Ascending aorta (tissue), 2 donors: ENCODE data around the gene CLMP. TPM values are rescaled to one million over a fixed set of nuclear protein-coding genes. Genes with fewer than 3 reads are reported as not detected.

ENCODE experiments used
- DNase-seq, 2 donors: peaks; one replicate each; pipeline ENCODE4 v3.0.0-alpha.2; 2019; ENCODE audit warnings: low spot score in 2 of 2
- H3K27ac ChIP-seq, 2 donors: fragments of 200-600 bp; sonication (generic); one replicate each; pipeline ENCODE4 v1.5.1; 2016 to 2017; ENCODE audit warnings: mild to moderate bottlenecking in 1 of 2
- H3K27me3 ChIP-seq: fragments of 200-600 bp; sonication (generic); one replicate; pipeline ENCODE4 v1.5.1; 2017
- H3K36me3 ChIP-seq, 2 donors: fragments of 200-600 bp; sonication (generic); one replicate each; pipeline ENCODE4 v1.5.1; 2016
- H3K4me1 ChIP-seq, 2 donors: fragments of 200-600 bp; sonication (generic); one replicate each; pipeline ENCODE4 v1.5.1; 2016 to 2017; ENCODE audit warnings: mild to moderate bottlenecking in 1 of 2
- H3K4me3 ChIP-seq, 2 donors: fragments of 200-600 bp; sonication (generic); one replicate each; pipeline ENCODE4 v1.5.1; 2016 to 2017; ENCODE audit warnings: mild to moderate bottlenecking in 1 of 2
- H3K9me3 ChIP-seq, 2 donors: fragments of 200-600 bp; sonication (generic); one replicate each; pipeline ENCODE4 v1.5.1; 2016
- intact Hi-C: fragments of 100-400 bp; cut with DNase I; formaldehyde crosslinking; loops from one replicate; pipeline ENCODE4 v1.15.1; 2023
- total RNA-seq: library from RNA; depleted of rRNA; stranded (reverse); fragments of >200 nt; gene quantifications from one replicate; pipeline ENCODE4 v1.1.0, GENCODE V29; 2016
- TF ChIP-seq, protein P1 (sequence below), 3 experiments: fragments of 200-600 bp in 2 of 3; fragments of 450-650 bp in 1 of 3; sonication (generic) in 2 of 3; IDR thresholded peaks; one replicate each; pipeline ENCODE4 v1.5.1; 2016 to 2019; ENCODE audit warnings: antibody characterized with exemption in 3 of 3, mild to moderate bottlenecking in 1 of 3, moderate library complexity in 1 of 3

CLMP gene
- total RNA-seq, 1 donor from 2014 or later = 70.6 TPM

DNA sequence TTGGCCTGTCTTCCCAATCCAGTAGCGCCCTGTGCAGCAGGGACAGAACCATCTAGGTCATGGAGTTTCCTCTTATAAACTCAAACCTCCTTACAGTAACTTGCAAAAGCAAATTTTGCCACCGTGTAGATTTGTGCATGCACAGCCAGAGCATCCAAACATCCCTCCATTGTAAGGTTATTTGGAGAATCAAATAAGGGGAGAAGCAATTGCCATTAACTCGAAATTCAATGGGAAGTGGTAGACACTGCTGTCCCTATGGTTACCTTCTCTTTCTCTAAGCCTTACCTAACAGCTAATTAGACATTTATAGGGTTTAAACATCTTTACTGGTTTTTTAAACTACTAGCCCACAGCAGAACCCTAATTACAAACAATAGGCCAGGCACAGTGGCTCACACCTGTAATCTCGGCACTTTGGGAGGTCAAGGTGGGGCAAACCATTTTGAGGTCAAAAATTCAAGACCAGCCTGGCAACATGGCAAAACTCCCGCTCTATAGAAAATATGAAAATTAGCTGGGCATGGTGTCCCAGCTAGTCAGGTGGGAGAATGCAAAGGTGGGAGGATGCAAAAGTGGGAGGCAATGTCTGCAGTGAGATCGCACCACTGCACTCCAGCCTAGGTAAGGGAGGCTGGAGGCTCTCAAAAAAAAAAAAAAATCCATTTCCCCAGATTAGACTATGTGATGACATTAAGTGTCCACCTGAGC is 139.7 kb downstream of the CLMP start:
- H3K27ac ChIP-seq = no peak overlapping the region
- peaks cover 6 to 43% of the 10 kb centered on the region in 2 donors for H3K4me1 ChIP-seq
- no peak overlapping the region for H3K4me3 ChIP-seq
- intact Hi-C loops = loop anchor here (10.0 kb wide), 1 partner anchor 191 kb away; no protein-coding TSS in a partner anchor
- no peaks in the 10 kb centered on the region for H3K27me3 ChIP-seq
- TF ChIP-seq, protein P1, sequence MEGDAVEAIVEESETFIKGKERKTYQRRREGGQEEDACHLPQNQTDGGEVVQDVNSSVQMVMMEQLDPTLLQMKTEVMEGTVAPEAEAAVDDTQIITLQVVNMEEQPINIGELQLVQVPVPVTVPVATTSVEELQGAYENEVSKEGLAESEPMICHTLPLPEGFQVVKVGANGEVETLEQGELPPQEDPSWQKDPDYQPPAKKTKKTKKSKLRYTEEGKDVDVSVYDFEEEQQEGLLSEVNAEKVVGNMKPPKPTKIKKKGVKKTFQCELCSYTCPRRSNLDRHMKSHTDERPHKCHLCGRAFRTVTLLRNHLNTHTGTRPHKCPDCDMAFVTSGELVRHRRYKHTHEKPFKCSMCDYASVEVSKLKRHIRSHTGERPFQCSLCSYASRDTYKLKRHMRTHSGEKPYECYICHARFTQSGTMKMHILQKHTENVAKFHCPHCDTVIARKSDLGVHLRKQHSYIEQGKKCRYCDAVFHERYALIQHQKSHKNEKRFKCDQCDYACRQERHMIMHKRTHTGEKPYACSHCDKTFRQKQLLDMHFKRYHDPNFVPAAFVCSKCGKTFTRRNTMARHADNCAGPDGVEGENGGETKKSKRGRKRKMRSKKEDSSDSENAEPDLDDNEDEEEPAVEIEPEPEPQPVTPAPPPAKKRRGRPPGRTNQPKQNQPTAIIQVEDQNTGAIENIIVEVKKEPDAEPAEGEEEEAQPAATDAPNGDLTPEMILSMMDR (IDR thresholded peaks at IDR 0.05) = no peak
- no peak for DNase-seq
- peaks cover 65 to 66% of the 10 kb centered on the region in 2 donors for H3K36me3 ChIP-seq
- no peaks in the 10 kb centered on the region for H3K9me3 ChIP-seq

DNA sequence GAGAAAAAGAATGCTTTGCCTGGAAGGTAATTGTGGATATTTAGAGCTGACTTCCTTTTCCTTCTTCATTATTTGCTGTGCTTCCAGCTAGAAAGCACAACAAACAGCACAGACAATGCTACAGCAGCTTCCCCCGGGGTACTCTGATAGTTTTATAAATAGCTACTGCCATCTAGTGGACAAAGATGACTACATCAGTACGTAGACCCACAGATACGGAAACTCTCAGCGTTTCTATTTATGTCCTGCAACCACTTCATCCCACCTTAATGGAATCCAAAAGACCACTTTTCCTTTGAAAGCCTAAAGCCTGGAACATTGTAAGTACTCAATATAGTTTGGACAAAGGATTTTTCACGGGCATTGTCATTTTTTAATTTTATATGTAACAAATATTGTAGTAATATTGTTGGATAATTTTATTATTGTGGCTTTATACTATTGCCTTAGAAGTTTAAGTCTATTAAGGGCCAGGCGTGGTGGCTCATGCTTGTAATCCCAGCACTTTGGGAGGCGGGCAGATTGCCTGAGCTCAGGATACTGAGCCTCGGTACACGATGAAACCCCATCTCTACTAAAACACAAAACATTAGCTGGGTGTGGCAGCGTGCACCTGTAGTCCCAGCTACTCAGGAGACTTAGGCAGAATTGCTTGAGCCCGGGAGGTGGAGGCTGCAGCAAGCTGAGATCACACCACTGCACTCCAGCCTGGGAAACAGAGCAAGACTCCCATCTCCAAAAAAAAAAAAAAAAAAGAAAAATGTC is 140.6 kb downstream of the CLMP start:
- Histone ChIP-seq H3K27me3 (no peaks in the 10 kb centered on the region), H3K4me3 (no peak overlapping the region), H3K9me3 (no peaks in the 10 kb centered on the region), H3K27ac (no peak overlapping the region), H3K4me1 (peaks cover 6 to 36% of the 10 kb centered on the region in 2 donors), H3K36me3 (peaks cover 57% of the 10 kb centered on the region in 2 donors)
- intact Hi-C loops = loop anchor here (10.0 kb wide), 1 partner anchor 190 kb away; no protein-coding TSS in a partner anchor
- no peak for DNase-seq
- TF ChIP-seq, protein P1 (IDR thresholded peaks at IDR 0.05) = peak in 2 of 3 experiments; percentile 57 to 74

DNA sequence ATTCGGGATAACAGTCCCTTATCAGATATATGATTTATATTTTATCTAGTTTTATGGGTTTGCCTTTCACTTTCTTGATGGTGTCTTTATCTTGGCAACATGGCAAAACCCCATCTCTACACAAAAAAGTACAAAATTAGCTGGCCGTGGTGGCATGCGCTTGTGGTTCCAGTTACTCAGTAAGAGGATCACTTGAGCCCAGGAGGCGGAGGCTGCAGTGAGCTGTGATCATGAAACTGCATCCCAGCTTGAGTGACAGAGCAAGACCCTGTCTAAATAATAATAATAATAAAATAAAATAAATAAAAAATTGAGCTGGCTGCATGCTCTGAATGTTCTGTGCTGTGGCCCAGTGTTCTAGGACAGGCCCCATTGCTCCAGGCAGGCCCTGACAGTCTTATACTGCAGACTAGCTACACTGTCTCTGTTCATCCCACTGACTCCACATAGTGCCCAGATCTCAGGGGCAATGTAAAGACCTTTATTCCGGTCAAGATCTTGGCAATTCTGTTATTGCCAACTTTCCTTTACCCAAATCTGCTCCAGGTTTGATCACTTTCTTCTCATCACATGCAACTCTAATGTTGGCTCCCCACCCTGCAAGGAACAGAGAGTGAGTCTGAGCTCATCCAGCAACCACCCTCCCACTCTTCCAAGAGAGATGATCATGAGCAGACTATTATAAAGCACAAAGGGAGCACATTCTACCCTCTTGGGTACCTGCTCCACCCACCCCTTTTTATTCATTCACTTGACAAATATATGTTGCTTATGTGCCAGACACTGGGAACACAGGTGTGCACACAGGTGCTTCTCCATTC is 141.9 kb downstream of the CLMP start:
- TF ChIP-seq, protein P1 (IDR thresholded peaks at IDR 0.05) = no peak
- no peak for DNase-seq
- Histone ChIP-seq H3K36me3 (peaks cover 43 to 44% of the 10 kb centered on the region in 2 donors), H3K27ac (no peak overlapping the region), H3K4me3 (no peak overlapping the region), H3K4me1 (peaks cover under 1 to 23% of the 10 kb centered on the region in 2 donors), H3K9me3 (no peaks in the 10 kb centered on the region), H3K27me3 (no peaks in the 10 kb centered on the region)
- intact Hi-C loops = loop anchor here (10.0 kb wide), 1 partner anchor 188 kb away; no protein-coding TSS in a partner anchor

DNA sequence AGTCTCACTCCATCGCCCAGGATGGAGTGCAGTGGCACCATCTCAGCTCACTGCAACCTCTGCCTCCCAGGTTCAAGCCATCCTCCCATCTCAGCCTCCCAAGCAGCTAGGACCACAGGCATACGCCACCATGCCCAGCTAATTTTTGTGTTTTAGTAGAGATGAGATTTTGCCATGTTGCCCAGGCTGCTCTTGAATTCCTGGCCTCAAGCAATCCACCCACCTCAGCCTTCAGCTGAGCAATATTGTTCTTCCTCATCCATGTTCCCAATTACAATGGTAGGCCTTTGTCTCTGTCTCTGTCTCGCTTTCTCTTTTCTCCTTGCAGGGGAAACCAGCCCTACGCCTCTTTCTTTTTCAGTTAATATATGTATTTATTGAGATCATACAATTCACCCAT is 143.4 kb downstream of the CLMP start:
- peaks cover 29% of the 10 kb centered on the region in 2 donors for H3K36me3 ChIP-seq
- TF ChIP-seq, protein P1 (IDR thresholded peaks at IDR 0.05) = no peak
- no peak overlapping the region for H3K4me3 ChIP-seq
- no peaks in the 10 kb centered on the region for H3K9me3 ChIP-seq
- H3K4me1 ChIP-seq = peaks cover 0 to 10% of the 10 kb centered on the region in 2 donors
- intact Hi-C loops = loop anchor here (10.0 kb wide), 1 partner anchor 187 kb away; no protein-coding TSS in a partner anchor
- no peak for DNase-seq
- H3K27me3 ChIP-seq = no peaks in the 10 kb centered on the region
- H3K27ac ChIP-seq = no peak overlapping the region

DNA sequence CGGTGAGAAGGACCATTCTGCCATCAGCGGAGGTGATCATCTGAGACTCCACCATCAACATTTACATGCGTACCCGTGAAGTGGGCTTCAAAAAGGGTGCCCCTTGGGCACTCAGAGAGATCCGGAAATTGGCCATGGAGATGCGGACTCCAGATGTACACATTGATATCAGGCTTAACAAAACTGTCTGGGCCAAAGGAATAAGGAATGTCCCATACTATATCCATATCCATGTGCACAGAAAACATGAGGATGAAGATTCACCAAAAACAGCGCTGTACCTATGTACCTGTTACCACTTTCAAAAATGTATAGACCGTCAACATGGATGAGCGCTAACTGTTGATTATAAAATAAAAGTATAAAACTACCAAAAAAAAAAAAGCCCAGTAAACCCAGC is 143.9 kb downstream of the CLMP start:
- Histone ChIP-seq H3K4me3 (no peak overlapping the region), H3K4me1 (peaks cover 0 to 6% of the 10 kb centered on the region in 2 donors), H3K27me3 (no peaks in the 10 kb centered on the region), H3K27ac (no peak overlapping the region), H3K9me3 (no peaks in the 10 kb centered on the region), H3K36me3 (peaks cover 24% of the 10 kb centered on the region in 2 donors)
- TF ChIP-seq, protein P1 (IDR thresholded peaks at IDR 0.05) = no peak
- intact Hi-C loops = loop anchor here (10.0 kb wide), 1 partner anchor 186 kb away; no protein-coding TSS in a partner anchor
- no peak for DNase-seq
